Measurements from ENCODE around the gene GOLGA8M.
"Not testable (repeated sequence)": the region's sequence is repeated elsewhere in the genome, so short reads cannot be mapped to it uniquely, and the experiment has no call there.

The GOLGA8M gene

DNA sequence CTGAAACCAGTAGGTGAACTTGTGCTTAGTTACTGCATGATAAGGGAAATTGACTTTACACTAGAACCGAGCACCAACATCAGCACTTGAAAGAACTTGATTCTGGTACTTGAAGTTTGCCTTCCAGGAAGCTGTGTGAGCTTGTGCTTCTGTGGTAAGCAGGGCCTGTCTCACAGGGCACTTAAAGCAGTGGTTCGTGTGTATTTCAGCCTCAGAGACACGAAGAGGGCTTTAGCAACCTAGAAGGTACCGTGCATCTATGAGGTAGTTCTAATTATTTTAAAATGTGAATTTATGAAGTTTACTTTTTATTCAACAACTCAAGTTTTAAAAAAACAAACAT lies 56.2 kb downstream of the GOLGA8M start:
- not testable (repeated sequence) for DNase-seq (ENCODE audit: low read depth)

DNA sequence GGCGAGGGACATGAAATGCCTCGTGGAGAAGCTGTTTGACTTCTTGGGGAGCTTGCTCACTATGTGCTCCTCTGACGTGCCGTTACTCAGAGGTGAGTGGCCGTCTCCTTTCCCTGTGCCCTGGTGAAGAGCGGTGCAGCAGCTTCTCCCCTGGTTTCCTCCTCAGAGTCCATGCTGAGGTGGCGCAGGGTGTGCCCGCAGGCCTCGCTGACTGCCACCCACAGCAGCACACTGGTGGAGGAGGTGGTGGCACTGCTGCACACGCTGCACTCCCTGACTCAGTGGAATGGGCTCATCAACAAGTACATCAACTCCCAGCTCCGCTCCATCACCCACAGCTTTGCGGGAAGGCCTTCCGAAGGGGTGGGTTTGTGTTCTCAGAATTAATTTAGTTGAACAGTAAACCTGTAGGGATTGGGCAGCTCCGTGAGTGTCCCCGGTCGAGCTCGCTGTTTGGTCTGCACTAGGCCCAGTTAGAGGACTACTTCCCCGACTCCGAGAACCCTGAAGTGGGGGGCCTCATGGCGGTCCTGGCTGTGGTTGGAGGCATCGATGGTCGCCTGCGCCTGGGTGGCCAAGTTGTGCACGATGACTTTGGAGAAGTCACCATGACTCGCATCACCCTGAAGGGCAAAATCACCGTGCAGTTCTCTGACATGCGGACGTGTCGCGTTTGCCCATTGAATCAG lies 56.7 kb downstream of the GOLGA8M start:
- DNase-seq (ENCODE audit: low read depth) = not testable (repeated sequence)

DNA sequence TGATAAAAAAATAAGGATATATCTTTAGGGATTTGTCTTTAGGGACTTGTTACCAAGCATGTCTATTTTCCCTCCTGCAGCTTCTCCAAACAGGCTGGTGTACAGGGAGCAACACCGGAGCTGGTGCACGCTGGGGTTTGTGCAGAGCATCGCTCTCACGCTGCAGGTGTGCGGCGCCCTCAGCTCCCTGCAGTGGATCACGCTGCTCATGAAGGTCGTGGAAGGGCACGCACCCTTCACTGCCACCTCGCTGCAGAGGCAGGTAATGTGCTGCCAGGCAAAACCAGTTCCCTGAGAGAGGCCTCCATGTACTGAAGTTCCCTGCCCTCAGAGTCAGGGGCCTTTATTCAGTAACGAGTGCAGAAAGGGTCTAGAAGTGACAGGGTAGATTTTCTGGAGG lies 58.0 kb downstream of the GOLGA8M start:
- DNase-seq (ENCODE audit: low read depth) = not testable (repeated sequence)

DNA sequence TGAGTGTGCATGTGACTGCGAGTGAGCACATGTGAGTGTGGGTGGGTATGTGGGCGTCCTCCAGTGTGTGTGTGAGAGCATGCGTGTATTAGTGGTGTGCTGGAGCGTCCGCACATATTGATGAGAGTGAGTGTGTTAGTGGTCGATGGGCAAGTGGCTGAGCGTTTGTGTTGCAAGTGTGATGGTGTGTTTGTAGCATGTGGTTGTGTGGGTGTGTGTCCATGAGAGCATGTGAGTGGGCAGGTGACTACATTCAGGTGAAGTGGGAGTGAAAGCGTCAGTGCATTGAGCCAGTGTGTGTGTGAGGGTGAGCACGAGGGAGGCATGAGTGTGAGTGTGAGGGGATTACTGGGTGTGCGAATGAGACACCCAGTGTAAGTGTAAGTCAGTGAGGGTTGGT lies 59.7 kb downstream of the GOLGA8M start:
- DNase-seq (ENCODE audit: low read depth) = not testable (repeated sequence)
